ENCODE results near the gene TACC3. TPM values are rescaled to one million over a fixed set of nuclear protein-coding genes. Genes with fewer than 3 reads are reported as not detected.

Gene TACC3
- total RNA-seq, 1 experiment from 2014 or later: 156 TPM

GRCh38 chr4:1767770-1768366 lies 46.5 kb downstream of the TACC3 start:
- Mint-ChIP-seq H3K27ac (no peak overlapping the region; a peak in 1 of 7 replicates), H3K4me3 (peak overlapping the region; percentile 49 to 75), H3K27me3 (ENCODE audit: low read depth) (peaks cover 15% of the 10 kb centered on the region), H3K9me3 (no peaks in the 10 kb centered on the region), H3K36me3 (ENCODE audit: insufficient read depth in 1 of 3, low read depth in 3 of 3) (no peaks in the 10 kb centered on the region), H3K4me1 (peaks cover 13 to 28% of the 10 kb centered on the region in 2 experiments)
- Histone ChIP-seq H4K91ac (ENCODE audit: insufficient read length, low read depth, low read length) (no peak overlapping the region), H2BK5ac (ENCODE audit: insufficient read length, low read length) (no peak overlapping the region), H3K23me2 (ENCODE audit: insufficient read length, low read depth, low read length, poor library complexity, severe bottlenecking) (peaks cover 3% of the 10 kb centered on the region), H2BK15ac (ENCODE audit: low read depth, low read length) (no peak overlapping the region), H3K79me2 (ENCODE audit: insufficient read depth, low read length) (no peaks in the 10 kb centered on the region), H2BK120ac (ENCODE audit: low read depth, low read length, poor library complexity, severe bottlenecking) (no peak overlapping the region), H3K9ac (ENCODE audit: extremely low read depth, insufficient read length, low read length) (no peak overlapping the region), H3K27ac (ENCODE audit: insufficient read length, low read depth, low read length) (no peak overlapping the region), H3K14ac (ENCODE audit: insufficient read depth, low read length) (no peak overlapping the region), H3K18ac (ENCODE audit: insufficient read length, low read depth, low read length) (no peak overlapping the region), H3K4ac (ENCODE audit: low read depth, low read length) (no peak overlapping the region), H3K79me1 (ENCODE audit: insufficient read depth, low read depth, low read length, poor library complexity, severe bottlenecking) (no peaks in the 10 kb centered on the region), H3K9me3 (ENCODE audit: control insufficient read depth, low read depth, low read length) (no peaks in the 10 kb centered on the region), H3K4me2 (ENCODE audit: insufficient read depth, insufficient read length, low read length) (peak overlapping the region; percentile 40), H2AFZ (ENCODE audit: low read length) (no peak overlapping the region), H3T11ph (ENCODE audit: low read length) (no peak overlapping the region), H4K5ac (ENCODE audit: insufficient read length, low read depth, low read length) (no peak overlapping the region), H2BK12ac (ENCODE audit: insufficient read length, low read depth, low read length) (no peak overlapping the region), H2BK20ac (ENCODE audit: low read depth, low read length, poor library complexity, severe bottlenecking) (no peak overlapping the region), H3K23ac (ENCODE audit: insufficient read length, low read depth, low read length) (no peak overlapping the region), H4K8ac (replicated peaks; ENCODE audit: insufficient read length, low read depth, low read length) (no peak overlapping the region), H2AK5ac (ENCODE audit: insufficient read length, low read length) (no peak overlapping the region), H4K20me1 (ENCODE audit: control insufficient read depth, insufficient read depth, insufficient read length) (no peaks in the 10 kb centered on the region), H3K56ac (ENCODE audit: insufficient read length, low read depth, low read length) (no peak overlapping the region), H3K4me1 (ENCODE audit: insufficient read depth, low read length) (no peaks in the 10 kb centered on the region; the same call in 1 of the 2 replicates), H3K27me3 (ENCODE audit: insufficient read depth, low read length) (no peaks in the 10 kb centered on the region)
- WGBS (ENCODE audit: extremely low coverage, insufficient read length, low lambda C conversion rate): no CpG with 5 or more reads among the region's 32 CpGs
- DNase-seq: peak; percentile 86
- peak; percentile 65 for TF ChIP-seq CTCF (conservative IDR thresholded peaks at IDR 0.05)
